ENCODE data around the gene IDNK.

IDNK gene

GRCh38 chr9:83623679-83624076, 735 bp downstream of the IDNK start:
- CTCF ChIA-PET, result interaction anchor here (0.6 kb wide), 1 partner anchor 118 kb away, joined by 3 read pairs; no protein-coding TSS in a partner anchor
- DNase-seq (ENCODE audit: extremely low spot score), result no peak
- TF ChIP-seq CTBP1 (IDR thresholded peaks at IDR 0.05; ENCODE audit: borderline replicate concordance), result no peak
- no peak for TF ChIP-seq FOXA1 (IDR thresholded peaks at IDR 0.05)
- no peak for TF ChIP-seq ELF4 (IDR thresholded peaks at IDR 0.05)
- TF ChIP-seq TARDBP (IDR thresholded peaks at IDR 0.05), result no peak
- TF ChIP-seq ZNF384 (IDR thresholded peaks at IDR 0.05), result no peak
- TF ChIP-seq LEF1 (IDR thresholded peaks at IDR 0.05; ENCODE audit: borderline replicate concordance), result no peak
- TF ChIP-seq L3MBTL2 (conservative IDR thresholded peaks at IDR 0.05), result no peak
- no peak for TF ChIP-seq ARNT (IDR thresholded peaks at IDR 0.05)
- no peak for TF ChIP-seq HDGF (IDR thresholded peaks at IDR 0.05; ENCODE audit: borderline replicate concordance)
- no peak for TF ChIP-seq NFRKB (IDR thresholded peaks at IDR 0.05)
- TF ChIP-seq PKNOX1 (IDR thresholded peaks at IDR 0.05), result no peak
- TF ChIP-seq FOXK2 (IDR thresholded peaks at IDR 0.05), result no peak
- no peak for TF ChIP-seq FOXM1 (IDR thresholded peaks at IDR 0.05; ENCODE audit: borderline replicate concordance)
- TF ChIP-seq BHLHE40 (IDR thresholded peaks at IDR 0.05; ENCODE audit: borderline replicate concordance), result no peak
- no peak for TF ChIP-seq SP1 (IDR thresholded peaks at IDR 0.05)
- no peak for TF ChIP-seq SUZ12 (IDR thresholded peaks at IDR 0.05)
- POLR2A ChIA-PET, result interaction anchor here (1.7 kb wide), 1 partner anchor 12 kb away, joined by 7 read pairs; no protein-coding TSS in a partner anchor

GRCh38 chr9:83625178-83625577, 2.2 kb downstream of the IDNK start:
- no peak for TF ChIP-seq FOXM1 (IDR thresholded peaks at IDR 0.05; ENCODE audit: borderline replicate concordance)
- no peak for TF ChIP-seq ZNF384 (IDR thresholded peaks at IDR 0.05)
- TF ChIP-seq FOXA1 (IDR thresholded peaks at IDR 0.05), result no peak
- ChIA-PET CTCF (no interaction called here), POLR2A (no interaction called here)
- DNase-seq (ENCODE audit: extremely low spot score), result no peak

GRCh38 chr9:83628540-83628939, 5.6 kb downstream of the IDNK start:
- TF ChIP-seq BHLHE40 (IDR thresholded peaks at IDR 0.05; ENCODE audit: borderline replicate concordance) (no peak), ELF4 (IDR thresholded peaks at IDR 0.05) (no peak), CTBP1 (IDR thresholded peaks at IDR 0.05; ENCODE audit: borderline replicate concordance) (no peak), NFRKB (IDR thresholded peaks at IDR 0.05) (no peak), FOXA1 (IDR thresholded peaks at IDR 0.05) (no peak), ZNF384 (IDR thresholded peaks at IDR 0.05) (no peak), FOXK2 (IDR thresholded peaks at IDR 0.05) (no peak), TARDBP (IDR thresholded peaks at IDR 0.05) (no peak), FOXM1 (IDR thresholded peaks at IDR 0.05; ENCODE audit: borderline replicate concordance) (no peak), L3MBTL2 (conservative IDR thresholded peaks at IDR 0.05) (no peak), ARNT (IDR thresholded peaks at IDR 0.05) (no peak), SUZ12 (IDR thresholded peaks at IDR 0.05) (no peak), LEF1 (IDR thresholded peaks at IDR 0.05; ENCODE audit: borderline replicate concordance) (no peak), PKNOX1 (IDR thresholded peaks at IDR 0.05) (no peak), SP1 (IDR thresholded peaks at IDR 0.05) (no peak), HDGF (IDR thresholded peaks at IDR 0.05; ENCODE audit: borderline replicate concordance) (no peak)
- no peak for DNase-seq (ENCODE audit: extremely low spot score)
- POLR2A ChIA-PET, result no interaction called here
- CTCF ChIA-PET, result no interaction called here

GRCh38 chr9:83629433-83630104, 6.6 kb downstream of the IDNK start:
- ChIA-PET CTCF (interaction anchor here (0.6 kb wide), 1 partner anchor 15 kb away, joined by 3 read pairs; no protein-coding TSS in a partner anchor), POLR2A (no interaction called here)
- no peak for DNase-seq (ENCODE audit: extremely low spot score)
- TF ChIP-seq ARNT (IDR thresholded peaks at IDR 0.05) (no peak), FOXA1 (IDR thresholded peaks at IDR 0.05) (no peak), L3MBTL2 (conservative IDR thresholded peaks at IDR 0.05) (no peak), SUZ12 (IDR thresholded peaks at IDR 0.05) (no peak), TARDBP (IDR thresholded peaks at IDR 0.05) (no peak), HDGF (IDR thresholded peaks at IDR 0.05; ENCODE audit: borderline replicate concordance) (no peak), FOXK2 (IDR thresholded peaks at IDR 0.05) (no peak), ELF4 (IDR thresholded peaks at IDR 0.05) (no peak), CTBP1 (IDR thresholded peaks at IDR 0.05; ENCODE audit: borderline replicate concordance) (no peak), SP1 (IDR thresholded peaks at IDR 0.05) (no peak), NFRKB (IDR thresholded peaks at IDR 0.05) (no peak), LEF1 (IDR thresholded peaks at IDR 0.05; ENCODE audit: borderline replicate concordance) (no peak), BHLHE40 (IDR thresholded peaks at IDR 0.05; ENCODE audit: borderline replicate concordance) (no peak), FOXM1 (IDR thresholded peaks at IDR 0.05; ENCODE audit: borderline replicate concordance) (no peak), PKNOX1 (IDR thresholded peaks at IDR 0.05) (no peak), ZNF384 (IDR thresholded peaks at IDR 0.05) (no peak)

GRCh38 chr9:83630938-83631457, 8.1 kb downstream of the IDNK start:
- no peak for TF ChIP-seq TARDBP (IDR thresholded peaks at IDR 0.05)
- TF ChIP-seq HDGF (IDR thresholded peaks at IDR 0.05; ENCODE audit: borderline replicate concordance), result no peak
- no peak for TF ChIP-seq FOXA1 (IDR thresholded peaks at IDR 0.05)
- TF ChIP-seq PKNOX1 (IDR thresholded peaks at IDR 0.05), result no peak
- DNase-seq (ENCODE audit: extremely low spot score), result no peak
- ChIA-PET CTCF (interaction anchor here (2.4 kb wide), 1 partner anchor 10 kb away, joined by 11 read pairs; no protein-coding TSS in a partner anchor), POLR2A (interaction anchor here (0.8 kb wide), 1 partner anchor 8 kb away, joined by 3 read pairs; the partner anchor contains the start of gene IDNK)
